GM21529 (cell line): ENCODE data around the gene SLC9C2.
"Not testable (repeated sequence)": the region's sequence is repeated elsewhere in the genome, so short reads cannot be mapped to it uniquely, and the experiment has no call there.

Experiments
- ATAC-seq: cut with Tn5 transposase; IDR thresholded peaks from one replicate; pipeline ENCODE4 v1.9.1; 2021; ENCODE audit not compliant: unreplicated experiment

SLC9C2 gene

GRCh38 chr1:173485401-173485800 lies 117.5 kb downstream of the SLC9C2 start:
- no peak for ATAC-seq

GRCh38 chr1:173484276-173484675 lies 118.6 kb downstream of the SLC9C2 start:
- no peak for ATAC-seq

- ATAC-seq, result no peak
Measured at GRCh38 chr1:173482683-173483082, 120.2 kb downstream of the SLC9C2 start.

GRCh38 chr1:173481195-173481772 lies 121.6 kb downstream of the SLC9C2 start:
- no peak for ATAC-seq

- ATAC-seq, result no peak
Measured at GRCh38 chr1:173479649-173480048, 123.2 kb downstream of the SLC9C2 start.

- ATAC-seq, result no peak
Measured at GRCh38 chr1:173478094-173478674, 124.7 kb downstream of the SLC9C2 start.

- peak; percentile 56 for ATAC-seq
Measured at GRCh38 chr1:173477286-173478093, 125.4 kb downstream of the SLC9C2 start, which contains the start of gene PRDX6. PRDX6 (plus strand) TSS chr1:173477335; CDS start chr1:173477398, 63 bp downstream.

GRCh38 chr1:173476665-173477285 lies 126.1 kb downstream of the SLC9C2 start:
- ATAC-seq, result peak; percentile 98

- ATAC-seq, result no peak
Measured at GRCh38 chr1:173476197-173476664, 126.6 kb downstream of the SLC9C2 start.

GRCh38 chr1:173475564-173476196 lies 127.2 kb downstream of the SLC9C2 start:
- no peak for ATAC-seq

- not testable (repeated sequence) for ATAC-seq
Measured at GRCh38 chr1:173474780-173475421, 128.0 kb downstream of the SLC9C2 start.

- ATAC-seq, result no peak
Measured at GRCh38 chr1:173474097-173474779, 128.6 kb downstream of the SLC9C2 start.

GRCh38 chr1:173473599-173474011 lies 129.3 kb downstream of the SLC9C2 start:
- no peak for ATAC-seq

- ATAC-seq, result no peak
Measured at GRCh38 chr1:173470608-173471007, 132.3 kb downstream of the SLC9C2 start.

- no peak for ATAC-seq
Measured at GRCh38 chr1:173469656-173470055, 133.2 kb downstream of the SLC9C2 start.

GRCh38 chr1:173467426-173467825 lies 135.4 kb downstream of the SLC9C2 start:
- no peak for ATAC-seq

GRCh38 chr1:173464185-173464584 lies 138.7 kb downstream of the SLC9C2 start:
- ATAC-seq, result not testable (repeated sequence)

- ATAC-seq, result not testable (repeated sequence)
Measured at GRCh38 chr1:173462666-173463065, 140.2 kb downstream of the SLC9C2 start.

- ATAC-seq, result no peak
Measured at GRCh38 chr1:173459885-173460284, 143.0 kb downstream of the SLC9C2 start.

GRCh38 chr1:173454966-173455524 lies 147.8 kb downstream of the SLC9C2 start:
- no peak for ATAC-seq
